H9 (cell line): ENCODE measurements around the gene CEP44. TPM values are rescaled to one million over a fixed set of nuclear protein-coding genes. Genes with fewer than 3 reads are reported as not detected.

Experiments used
- DNase-seq: peaks from one replicate; pipeline ENCODE4 v3.0.0-alpha.2; 2017
- H2AFZ ChIP-seq: one replicate; pipeline ENCODE4 v1.6.1; 2013; ENCODE audit warnings: mild to moderate bottlenecking, low read length, control low read depth, moderate library complexity
- H2AK5ac ChIP-seq: 2 replicates; pipeline ENCODE4 v1.6.1; 2013; ENCODE audit warnings: low read length, control low read depth, mixed read lengths; ENCODE audit not compliant: insufficient read length
- H2BK120ac ChIP-seq: one replicate; pipeline ENCODE4 v1.6.1; 2013; ENCODE audit warnings: low read depth, mild to moderate bottlenecking, low read length, control low read depth, inconsistent platforms; ENCODE audit not compliant: poor library complexity, severe bottlenecking
- H2BK12ac ChIP-seq: 2 replicates; pipeline ENCODE4 v1.6.1; 2013; ENCODE audit warnings: low read length, control low read depth, mixed read lengths, low read depth; ENCODE audit not compliant: insufficient read length
- H2BK15ac ChIP-seq: 2 replicates; pipeline ENCODE4 v1.6.1; 2013; ENCODE audit warnings: low read depth, low read length, control low read depth
- H2BK20ac ChIP-seq: one replicate; pipeline ENCODE4 v1.6.1; 2013; ENCODE audit warnings: low read depth, mild to moderate bottlenecking, low read length, control low read depth, inconsistent platforms; ENCODE audit not compliant: poor library complexity, severe bottlenecking
- H2BK5ac ChIP-seq: 2 replicates; pipeline ENCODE4 v1.6.1; 2013; ENCODE audit warnings: low read length, control low read depth, mixed read lengths; ENCODE audit not compliant: insufficient read length
- H3K14ac ChIP-seq: 2 replicates; pipeline ENCODE4 v1.6.1; 2013; ENCODE audit warnings: low read length, control low read depth; ENCODE audit not compliant: insufficient read depth
- H3K18ac ChIP-seq: 2 replicates; pipeline ENCODE4 v1.6.1; 2013; ENCODE audit warnings: low read depth, mild to moderate bottlenecking, mixed read lengths, low read length, control low read depth; ENCODE audit not compliant: insufficient read length
- H3K23ac ChIP-seq: 2 replicates; pipeline ENCODE4 v1.6.1; 2013; ENCODE audit warnings: low read length, control low read depth, mixed read lengths, low read depth; ENCODE audit not compliant: insufficient read length
- H3K23me2 ChIP-seq: 2 replicates; pipeline ENCODE4 v1.6.1; 2013; ENCODE audit warnings: low read depth, mild to moderate bottlenecking, mixed read lengths, low read length, control low read depth; ENCODE audit not compliant: insufficient read length, poor library complexity, severe bottlenecking
- H3K27ac ChIP-seq: 2 replicates; pipeline ENCODE4 v1.5.1; 2013; ENCODE audit warnings: low read length, control low read depth, mixed read lengths, low read depth; ENCODE audit not compliant: insufficient read length
- H3K27me3 ChIP-seq: 2 replicates; pipeline ENCODE4 v1.6.1; 2013; ENCODE audit warnings: low read length, control low read depth, inconsistent platforms; ENCODE audit not compliant: insufficient read depth
- H3K4ac ChIP-seq: 2 replicates; pipeline ENCODE4 v1.6.1; 2013; ENCODE audit warnings: low read depth, mild to moderate bottlenecking, control low read depth, inconsistent platforms, low read length, moderate library complexity
- H3K4me1 ChIP-seq: 2 replicates; pipeline ENCODE4 v1.6.1; 2013; ENCODE audit warnings: low read length, control low read depth, inconsistent platforms; ENCODE audit not compliant: insufficient read depth
- H3K4me2 ChIP-seq: 2 replicates; pipeline ENCODE4 v1.6.1; 2013; ENCODE audit warnings: low read length, control low read depth, mixed read lengths; ENCODE audit not compliant: insufficient read length, insufficient read depth
- H3K56ac ChIP-seq: 2 replicates; pipeline ENCODE4 v1.6.1; 2013; ENCODE audit warnings: low read depth, mild to moderate bottlenecking, mixed read lengths, low read length, control low read depth; ENCODE audit not compliant: insufficient read length
- H3K79me1 ChIP-seq: 2 replicates; pipeline ENCODE4 v1.6.1; 2013; ENCODE audit warnings: low read depth, mild to moderate bottlenecking, moderate library complexity, low read length, control low read depth, inconsistent platforms; ENCODE audit not compliant: insufficient read depth, poor library complexity, severe bottlenecking
- H3K79me2 ChIP-seq: 2 replicates; pipeline ENCODE4 v1.6.1; 2013; ENCODE audit warnings: low read length, control low read depth, inconsistent platforms; ENCODE audit not compliant: insufficient read depth
- H3K9ac ChIP-seq: 2 replicates; pipeline ENCODE4 v1.6.1; 2013; ENCODE audit warnings: low read length, control low read depth, mixed read lengths; ENCODE audit not compliant: insufficient read length; ENCODE audit errors: extremely low read depth
- H3K9me3 ChIP-seq: one replicate; pipeline ENCODE4 v1.6.1; 2013; ENCODE audit warnings: low read depth, low read length, inconsistent platforms; ENCODE audit not compliant: control insufficient read depth
- H3T11ph ChIP-seq: one replicate; pipeline ENCODE4 v1.6.1; 2013; ENCODE audit warnings: mild to moderate bottlenecking, low read length, control low read depth, inconsistent platforms
- H4K20me1 ChIP-seq: one replicate; pipeline ENCODE4 v1.6.1; 2013; ENCODE audit not compliant: control insufficient read depth, insufficient read length, insufficient read depth
- H4K5ac ChIP-seq: 2 replicates; pipeline ENCODE4 v1.6.1; 2013; ENCODE audit warnings: low read depth, mild to moderate bottlenecking, mixed read lengths, low read length, control low read depth; ENCODE audit not compliant: insufficient read length
- H4K8ac ChIP-seq: replicated peaks from 2 replicates; pipeline ENCODE4 v1.6.1; 2013; ENCODE audit warnings: low read length, control low read depth, mixed read lengths, low read depth; ENCODE audit not compliant: insufficient read length
- H4K91ac ChIP-seq: 2 replicates; pipeline ENCODE4 v1.6.1; 2013; ENCODE audit warnings: low read depth, mild to moderate bottlenecking, moderate library complexity, mixed read lengths, low read length, control low read depth; ENCODE audit not compliant: insufficient read length
- H3K27ac Mint-ChIP-seq, 3 experiments: 2 replicates in 2 of 3; 3 replicates in 1 of 3; pipeline ENCODE4 v1.8.0; 2020 to 2021; ENCODE audit warnings: mixed read lengths in 3 of 3, mild to moderate bottlenecking in 1 of 3, moderate library complexity in 1 of 3
- H3K27me3 Mint-ChIP-seq: 2 replicates; pipeline ENCODE4 v1.8.0; 2021; ENCODE audit warnings: low read depth, mild to moderate bottlenecking, moderate library complexity, mixed read lengths
- H3K36me3 Mint-ChIP-seq, 3 experiments: 2 replicates in 2 of 3; 3 replicates in 1 of 3; pipeline ENCODE4 v1.8.0; 2020 to 2021; ENCODE audit warnings: low read depth in 3 of 3, mixed read lengths in 3 of 3; ENCODE audit not compliant: insufficient read depth in 1 of 3
- H3K4me1 Mint-ChIP-seq, 2 experiments: 2 replicates each; pipeline ENCODE4 v1.8.0; 2020; ENCODE audit warnings: mixed read lengths in 2 of 2
- H3K4me3 Mint-ChIP-seq, 2 experiments: 2 replicates in 1 of 2; 3 replicates in 1 of 2; pipeline ENCODE4 v1.8.0; 2020 to 2021; ENCODE audit warnings: mild to moderate bottlenecking in 2 of 2, mixed read lengths in 2 of 2, moderate library complexity in 1 of 2
- H3K9me3 Mint-ChIP-seq, 2 experiments: 2 replicates in 1 of 2; 3 replicates in 1 of 2; pipeline ENCODE4 v1.8.0; 2020; ENCODE audit warnings: mild to moderate bottlenecking in 2 of 2, mixed read lengths in 2 of 2, moderate library complexity in 1 of 2
- WGBS: extraction: QIAGEN DNeasy Blood & Tissue Kit; methylation state at CpG from one replicate; pipeline ENCODE4 v1.1.7; 2013; ENCODE audit warnings: missing lambda C conversion rate, low lambda C conversion rate, mixed read lengths; ENCODE audit not compliant: insufficient read length; ENCODE audit errors: extremely low coverage; 5-methylcytosine and 5-hydroxymethylcytosine counted together
- total RNA-seq: library from RNA; stranded (reverse); gene quantifications from 2 replicates; pipeline ENCODE4 v1.2.1, GENCODE V29; 2021
- TF ChIP-seq, protein P1 (sequence below): fragments of 200-600 bp; sonication (generic); conservative IDR thresholded peaks from 3 replicates; pipeline ENCODE4 v1.8.0; 2021; ENCODE audit warnings: antibody characterized with exemption, mild to moderate bottlenecking

CEP44 gene
- total RNA-seq, 1 experiment from 2014 or later: 16.5 TPM

DNA sequence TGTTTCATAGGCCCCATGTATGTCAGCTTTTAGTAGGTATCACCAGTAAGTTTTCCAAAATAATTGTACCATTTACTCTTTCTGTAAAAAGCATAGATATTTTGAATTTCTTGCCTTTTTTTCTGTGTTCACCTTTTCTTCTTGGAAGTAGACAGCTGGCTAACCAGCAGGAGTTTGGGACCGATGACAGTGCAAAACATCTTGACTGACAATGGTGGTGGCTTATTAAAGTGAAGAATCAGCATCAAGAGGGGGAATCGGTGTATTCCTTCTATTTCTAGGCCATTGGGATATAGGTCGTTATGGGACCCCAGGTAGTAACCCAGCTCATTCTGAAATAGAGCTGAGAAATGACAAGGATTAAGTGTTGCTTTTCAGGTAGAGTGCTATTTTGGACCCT is 3.2 kb downstream of the CEP44 start:
- no peak overlapping the region for H2BK5ac ChIP-seq
- no peaks in the 10 kb centered on the region for H3K27me3 Mint-ChIP-seq
- no peaks in the 10 kb centered on the region for H3K9me3 ChIP-seq
- no peak overlapping the region for H3K4me3 Mint-ChIP-seq
- peaks cover 11 to 20% of the 10 kb centered on the region in 2 experiments for H3K4me1 Mint-ChIP-seq
- no peak overlapping the region for H3T11ph ChIP-seq
- H3K79me1 ChIP-seq: peaks cover 5% of the 10 kb centered on the region
- H2BK20ac ChIP-seq: no peak overlapping the region
- H3K27ac Mint-ChIP-seq: no peak overlapping the region
- peaks cover 0 to under 1% (median under 1%) of the 10 kb centered on the region in 3 experiments; a peak in 3 of 7 replicates for H3K36me3 Mint-ChIP-seq
- peaks cover 5% of the 10 kb centered on the region for H3K23me2 ChIP-seq
- H4K8ac ChIP-seq: no peak overlapping the region
- H3K14ac ChIP-seq: no peak overlapping the region
- no peak overlapping the region for H3K27ac ChIP-seq
- H3K9me3 Mint-ChIP-seq: peaks cover 0 to 2% of the 10 kb centered on the region in 2 experiments; a peak in 2 of 5 replicates
- H4K91ac ChIP-seq: no peak overlapping the region
- no peak overlapping the region for H4K5ac ChIP-seq
- no peaks in the 10 kb centered on the region for H3K4me1 ChIP-seq
- no peak overlapping the region for H3K23ac ChIP-seq
- no peak overlapping the region for H2BK12ac ChIP-seq
- no peak overlapping the region for H3K4me2 ChIP-seq
- DNase-seq: no peak
- WGBS: no CpG with 5 or more reads among the region's 3 CpGs
- no peak overlapping the region for H2AFZ ChIP-seq
- TF ChIP-seq, protein P1, sequence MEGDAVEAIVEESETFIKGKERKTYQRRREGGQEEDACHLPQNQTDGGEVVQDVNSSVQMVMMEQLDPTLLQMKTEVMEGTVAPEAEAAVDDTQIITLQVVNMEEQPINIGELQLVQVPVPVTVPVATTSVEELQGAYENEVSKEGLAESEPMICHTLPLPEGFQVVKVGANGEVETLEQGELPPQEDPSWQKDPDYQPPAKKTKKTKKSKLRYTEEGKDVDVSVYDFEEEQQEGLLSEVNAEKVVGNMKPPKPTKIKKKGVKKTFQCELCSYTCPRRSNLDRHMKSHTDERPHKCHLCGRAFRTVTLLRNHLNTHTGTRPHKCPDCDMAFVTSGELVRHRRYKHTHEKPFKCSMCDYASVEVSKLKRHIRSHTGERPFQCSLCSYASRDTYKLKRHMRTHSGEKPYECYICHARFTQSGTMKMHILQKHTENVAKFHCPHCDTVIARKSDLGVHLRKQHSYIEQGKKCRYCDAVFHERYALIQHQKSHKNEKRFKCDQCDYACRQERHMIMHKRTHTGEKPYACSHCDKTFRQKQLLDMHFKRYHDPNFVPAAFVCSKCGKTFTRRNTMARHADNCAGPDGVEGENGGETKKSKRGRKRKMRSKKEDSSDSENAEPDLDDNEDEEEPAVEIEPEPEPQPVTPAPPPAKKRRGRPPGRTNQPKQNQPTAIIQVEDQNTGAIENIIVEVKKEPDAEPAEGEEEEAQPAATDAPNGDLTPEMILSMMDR: no peak
- H4K20me1 ChIP-seq: no peaks in the 10 kb centered on the region
- no peak overlapping the region for H2BK15ac ChIP-seq
- H3K79me2 ChIP-seq: peaks cover 6% of the 10 kb centered on the region
- no peak overlapping the region for H3K9ac ChIP-seq
- no peak overlapping the region for H3K56ac ChIP-seq
- no peak overlapping the region for H3K4ac ChIP-seq
- no peaks in the 10 kb centered on the region for H3K27me3 ChIP-seq
- H2BK120ac ChIP-seq: no peak overlapping the region
- H2AK5ac ChIP-seq: no peak overlapping the region
- H3K18ac ChIP-seq: no peak overlapping the region
